ENCODE data around the gene PCCA.

- TF ChIP-seq CTCF (IDR thresholded peaks at IDR 0.05) = no peak
- TF ChIP-seq POLR2A (IDR thresholded peaks at IDR 0.05) = no peak
Measured at GRCh38 chr13:100195568-100195967, 106.7 kb downstream of the PCCA start.

All from adrenal gland (tissue), 5 donors.